Stomach (tissue), 9 donors: ENCODE measurements around the gene NCKAP1. TPM values are rescaled to one million over a fixed set of nuclear protein-coding genes. Genes with fewer than 3 reads are reported as not detected.
A peak's percentile ranks its signal among the peaks of the same experiment; 100 is the strongest.
"Not testable (repeated sequence)": the region's sequence is repeated elsewhere in the genome, so short reads cannot be mapped to it uniquely, and the experiment has no call there.

Experiments used
- DNase-seq, 2 donors: peaks; one replicate each; pipeline versions ENCODE4 v3.0.0 to v3.0.0-alpha.2; 2013 to 2019
- H3K27ac ChIP-seq, 5 donors: fragments of 200-600 bp in 4 of 5; sonication (generic) in 4 of 5; one replicate each; pipeline ENCODE4 v1.5.1; 2013 to 2019; ENCODE audit warnings: mild to moderate bottlenecking in 1 of 5, moderate library complexity in 1 of 5
- H3K27me3 ChIP-seq, 3 donors: fragments of 200-600 bp; sonication (generic); one replicate each; pipeline ENCODE4 v1.5.1; 2017 to 2019; ENCODE audit warnings: mixed run types in 1 of 3
- H3K36me3 ChIP-seq, 4 donors: fragments of 200-600 bp; sonication (generic); 1 replicate in 3 of 4; 2 replicates in 1 of 4; pipeline ENCODE4 v1.5.1; 2016 to 2019
- H3K4me1 ChIP-seq, 4 donors: fragments of 200-600 bp; sonication (generic); one replicate each; pipeline ENCODE4 v1.5.1; 2016 to 2019
- H3K4me3 ChIP-seq, 4 donors: fragments of 200-600 bp; sonication (generic) in 3 of 4; one replicate each; pipeline ENCODE4 v1.5.1; 2016 to 2019; ENCODE audit warnings: mild to moderate bottlenecking in 1 of 4
- H3K9me3 ChIP-seq, 4 donors: fragments of 200-600 bp; sonication (generic); one replicate each; pipeline ENCODE4 v1.5.1; 2016 to 2019
- EP300 ChIP-seq: sonication (generic); formaldehyde crosslinking; IDR thresholded peaks from one replicate; pipeline ENCODE4 v1.6.1; 2017; ENCODE audit warnings: antibody characterized with exemption
- POLR2A ChIP-seq, 4 donors: fragments of 450-650 bp; IDR thresholded peaks; one replicate each; pipeline ENCODE4 v1.6.1; 2016; ENCODE audit warnings: antibody characterized with exemption in 4 of 4, control low read depth in 2 of 4, mild to moderate bottlenecking in 1 of 4, moderate library complexity in 1 of 4
- POLR2AphosphoS5 ChIP-seq, 3 donors: sonication (generic); formaldehyde crosslinking; IDR thresholded peaks; one replicate each; pipeline ENCODE4 v1.6.1; 2016; ENCODE audit warnings: antibody characterized with exemption in 3 of 3
- WGBS, 5 donors: extraction: QIAGEN DNeasy Blood & Tissue Kit in 3 of 5; methylation state at CpG; one replicate each; pipeline versions ENCODE4 v1.1.5 to v1.1.7; 2013 to 2018; 5-methylcytosine and 5-hydroxymethylcytosine counted together
- intact Hi-C: fragments of 100-400 bp; cut with DNase I; formaldehyde crosslinking; loops from one replicate; pipeline ENCODE4 v1.15.1; 2023; ENCODE audit warnings: low total_unique reads
- polyA plus RNA-seq, 3 donors: library from polyadenylated mRNA; stranded (reverse); fragments of 200-250 nt; gene quantifications; one replicate each; pipeline ENCODE4 v1.2.3, GENCODE V29; 2013
- total RNA-seq, 5 donors: library from RNA; depleted of rRNA; stranded (reverse); fragments of >200 nt; gene quantifications; one replicate each; pipeline versions ENCODE4 v1.1.0 to v1.2.3, GENCODE V29; 2014 to 2016
- TF ChIP-seq, protein P1 (sequence below), 7 experiments: fragments of 450-650 bp in 4 of 7; fragments of 200-600 bp in 3 of 7; sonication (generic) in 3 of 7; IDR thresholded peaks; one replicate each; pipeline ENCODE4 v1.5.1; 2016 to 2019; ENCODE audit warnings: antibody characterized with exemption in 7 of 7, control low read depth in 2 of 7, mild to moderate bottlenecking in 1 of 7
- donor health status: healthy with polysubstance abuse.
- donor health status: Bipolar disorder and iron deficiency.
- donor health status: healthy.

Gene NCKAP1
- total and polyA plus RNA-seq, 8 donors, result 13.0 to 262 (median 68.8) TPM

DNA sequence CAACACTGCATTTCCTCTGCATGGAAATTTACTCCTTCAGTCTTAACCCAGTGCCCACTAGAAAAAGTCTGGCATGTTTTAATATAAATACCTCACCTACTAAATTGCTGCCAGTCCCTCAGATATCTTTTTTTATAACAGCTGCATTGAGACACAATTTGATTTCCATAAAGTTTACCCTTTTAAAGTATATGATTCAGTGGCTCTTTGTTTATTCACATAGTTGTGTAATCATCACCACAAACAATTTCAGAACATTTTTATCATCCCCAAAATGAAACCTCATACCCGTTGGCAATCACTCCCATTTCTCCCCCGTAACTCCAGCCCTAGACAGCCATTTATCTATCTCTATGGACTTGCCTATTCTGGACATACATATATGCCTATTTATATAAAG is 154.8 kb downstream of the NCKAP1 start:
- H3K4me1 ChIP-seq, result no peaks in the 10 kb centered on the region
- intact Hi-C loops, result no loop called here
- TF ChIP-seq POLR2AphosphoS5 (IDR thresholded peaks at IDR 0.05) (no peak), POLR2A (IDR thresholded peaks at IDR 0.05) (no peak), EP300 (no peak)
- TF ChIP-seq, protein P1, sequence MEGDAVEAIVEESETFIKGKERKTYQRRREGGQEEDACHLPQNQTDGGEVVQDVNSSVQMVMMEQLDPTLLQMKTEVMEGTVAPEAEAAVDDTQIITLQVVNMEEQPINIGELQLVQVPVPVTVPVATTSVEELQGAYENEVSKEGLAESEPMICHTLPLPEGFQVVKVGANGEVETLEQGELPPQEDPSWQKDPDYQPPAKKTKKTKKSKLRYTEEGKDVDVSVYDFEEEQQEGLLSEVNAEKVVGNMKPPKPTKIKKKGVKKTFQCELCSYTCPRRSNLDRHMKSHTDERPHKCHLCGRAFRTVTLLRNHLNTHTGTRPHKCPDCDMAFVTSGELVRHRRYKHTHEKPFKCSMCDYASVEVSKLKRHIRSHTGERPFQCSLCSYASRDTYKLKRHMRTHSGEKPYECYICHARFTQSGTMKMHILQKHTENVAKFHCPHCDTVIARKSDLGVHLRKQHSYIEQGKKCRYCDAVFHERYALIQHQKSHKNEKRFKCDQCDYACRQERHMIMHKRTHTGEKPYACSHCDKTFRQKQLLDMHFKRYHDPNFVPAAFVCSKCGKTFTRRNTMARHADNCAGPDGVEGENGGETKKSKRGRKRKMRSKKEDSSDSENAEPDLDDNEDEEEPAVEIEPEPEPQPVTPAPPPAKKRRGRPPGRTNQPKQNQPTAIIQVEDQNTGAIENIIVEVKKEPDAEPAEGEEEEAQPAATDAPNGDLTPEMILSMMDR (IDR thresholded peaks at IDR 0.05), result no peak
- no peaks in the 10 kb centered on the region for H3K27me3 ChIP-seq
- no peak overlapping the region for H3K4me3 ChIP-seq
- DNase-seq, result no peak
- peaks cover 0 to 6% (median 0%) of the 10 kb centered on the region in 4 donors for H3K9me3 ChIP-seq
- WGBS, 5 donors, result 66 to 76% (median 74%) methylated on average over 2 of the region's 2 CpGs
- H3K36me3 ChIP-seq, result no peaks in the 10 kb centered on the region
- H3K27ac ChIP-seq, result no peak overlapping the region

DNA sequence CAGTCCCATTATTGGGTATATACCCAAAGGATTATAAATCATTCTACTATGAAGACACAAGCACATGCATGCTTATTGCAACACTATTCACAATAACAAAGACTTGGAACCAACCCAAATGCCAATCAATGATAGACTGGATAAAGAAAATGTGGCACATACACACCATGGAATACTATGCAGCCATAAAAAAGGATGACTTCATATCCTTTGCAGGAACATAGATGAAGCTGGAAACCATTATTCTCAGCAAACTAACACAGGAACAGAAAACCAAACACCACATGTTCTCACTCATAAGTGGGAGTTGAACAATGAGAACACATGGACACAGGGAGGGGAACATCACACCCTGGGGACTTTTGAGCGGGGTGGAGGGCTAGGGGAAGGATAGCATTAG is 158.2 kb downstream of the NCKAP1 start:
- WGBS, 5 donors, result 77 to 94% (median 89%) methylated on average over 1 of the region's 1 CpG
- H3K27me3 ChIP-seq, H3K9me3 ChIP-seq, H3K4me3 ChIP-seq, DNase-seq, H3K4me1 ChIP-seq, intact Hi-C loops, H3K36me3 ChIP-seq, H3K27ac ChIP-seq: not testable (repeated sequence)

DNA sequence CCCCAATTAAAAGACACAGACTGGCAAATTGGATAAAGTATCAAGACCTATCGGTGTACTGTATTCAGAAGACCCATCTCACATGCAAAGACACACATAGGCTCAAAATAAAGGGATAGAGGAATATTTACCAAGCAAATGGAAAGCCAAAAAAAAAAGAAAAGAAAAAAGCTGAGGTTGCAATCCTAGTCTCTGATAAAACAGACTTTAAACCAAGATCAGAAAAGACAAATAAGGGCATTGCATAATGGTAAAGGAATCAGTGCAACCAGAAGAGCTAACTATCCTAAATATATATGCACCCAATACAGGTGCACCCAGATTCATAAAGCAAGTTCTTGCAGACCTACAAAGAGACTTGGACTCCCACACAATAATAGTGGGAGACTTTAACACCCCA is 161.6 kb downstream of the NCKAP1 start:
- H3K9me3 ChIP-seq, DNase-seq, H3K27me3 ChIP-seq, intact Hi-C loops, H3K36me3 ChIP-seq, H3K4me3 ChIP-seq, H3K4me1 ChIP-seq, H3K27ac ChIP-seq: not testable (repeated sequence)
- 85 to 100% (median 94%) methylated on average over 1 of the region's 1 CpG for WGBS, 5 donors

DNA sequence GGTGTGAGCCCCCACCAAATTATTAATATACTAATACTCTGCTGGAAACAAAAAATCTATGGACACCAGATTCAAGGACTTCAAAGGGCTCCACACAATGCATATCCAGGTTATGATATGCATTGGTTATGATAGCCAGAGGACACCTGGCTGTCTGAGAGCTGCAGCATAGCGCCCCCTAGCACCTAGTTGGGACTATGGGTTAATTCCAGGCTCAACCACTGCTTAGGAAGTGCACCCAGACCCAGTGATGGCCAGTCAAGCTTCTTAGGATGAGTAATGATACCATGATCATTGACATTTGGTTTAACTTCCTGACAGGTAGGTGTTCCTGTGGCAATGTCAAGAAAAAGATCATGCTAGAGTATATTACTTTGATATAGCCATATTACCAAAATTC is 168.0 kb downstream of the NCKAP1 start:
- DNase-seq, result peak in 1 of 2 donors; percentile 32
- Histone ChIP-seq H3K9me3 (no peaks in the 10 kb centered on the region), H3K4me1 (peaks cover 4 to 27% (median 21%) of the 10 kb centered on the region in 4 donors), H3K27me3 (peaks cover 0 to 16% (median 12%) of the 10 kb centered on the region in 3 donors), H3K27ac (no peak overlapping the region), H3K4me3 (no peak overlapping the region), H3K36me3 (no peaks in the 10 kb centered on the region)
- TF ChIP-seq, protein P1 (IDR thresholded peaks at IDR 0.05), result peak in 1 of 7 experiments; percentile 11
- no peak for TF ChIP-seq EP300
- TF ChIP-seq POLR2AphosphoS5 (IDR thresholded peaks at IDR 0.05), result no peak
- WGBS, 5 donors, result 8 to 30% (median 16%) methylated on average over 1 of the region's 1 CpG
- intact Hi-C loops, result no loop called here

DNA sequence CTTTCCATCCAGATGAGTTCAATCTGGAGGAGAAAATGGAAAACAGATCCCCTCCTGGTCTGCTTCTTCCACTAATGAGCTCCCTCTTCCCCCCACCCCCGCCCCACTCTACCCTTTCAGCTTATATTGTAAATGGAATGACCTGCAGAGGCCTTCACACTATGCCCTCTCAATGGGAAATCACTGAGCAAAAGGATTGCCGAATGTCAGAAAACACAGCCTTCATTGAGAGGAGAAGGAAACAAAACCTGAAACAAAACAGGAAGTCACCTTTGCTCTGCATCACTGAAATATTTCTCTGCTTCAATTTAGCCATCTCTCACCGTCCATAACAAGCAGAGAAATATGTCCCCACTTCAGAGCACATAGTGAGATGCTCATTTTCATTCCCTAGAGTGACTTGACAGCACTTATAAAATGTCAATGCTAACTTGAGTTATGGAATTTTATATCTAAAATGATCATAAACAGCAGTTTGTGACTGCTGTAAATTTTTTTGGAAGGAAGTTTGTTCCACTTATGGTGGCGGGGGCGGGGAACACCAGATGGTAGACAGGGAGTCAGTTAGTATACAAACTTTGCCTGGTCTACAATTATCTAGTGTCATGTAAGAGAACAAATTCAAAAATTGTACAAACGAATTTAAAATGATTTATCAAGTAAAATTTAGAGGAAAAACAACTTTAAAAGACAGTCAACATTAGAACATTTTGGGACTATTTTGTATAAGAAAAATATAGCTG is 170.0 kb downstream of the NCKAP1 start:
- H3K36me3 ChIP-seq, result no peaks in the 10 kb centered on the region
- H3K27ac ChIP-seq, result no peak overlapping the region
- TF ChIP-seq POLR2A (IDR thresholded peaks at IDR 0.05) (no peak), POLR2AphosphoS5 (IDR thresholded peaks at IDR 0.05) (no peak), EP300 (no peak)
- TF ChIP-seq, protein P1 (IDR thresholded peaks at IDR 0.05), result no peak
- peaks cover 0 to 16% (median 12%) of the 10 kb centered on the region in 3 donors for H3K27me3 ChIP-seq
- no peaks in the 10 kb centered on the region for H3K9me3 ChIP-seq
- intact Hi-C loops, result no loop called here
- H3K4me1 ChIP-seq, result peaks cover 4 to 34% (median 22%) of the 10 kb centered on the region in 4 donors
- 69 to 75% (median 72%) methylated on average over 6 of the region's 6 CpGs for WGBS, 5 donors
- no peak overlapping the region for H3K4me3 ChIP-seq
- no peak for DNase-seq
